Measurements from ENCODE around the gene TRIM14.
"Not testable (repeated sequence)": the region's sequence is repeated elsewhere in the genome, so short reads cannot be mapped to it uniquely, and the experiment has no call there.

TRIM14 gene

DNA sequence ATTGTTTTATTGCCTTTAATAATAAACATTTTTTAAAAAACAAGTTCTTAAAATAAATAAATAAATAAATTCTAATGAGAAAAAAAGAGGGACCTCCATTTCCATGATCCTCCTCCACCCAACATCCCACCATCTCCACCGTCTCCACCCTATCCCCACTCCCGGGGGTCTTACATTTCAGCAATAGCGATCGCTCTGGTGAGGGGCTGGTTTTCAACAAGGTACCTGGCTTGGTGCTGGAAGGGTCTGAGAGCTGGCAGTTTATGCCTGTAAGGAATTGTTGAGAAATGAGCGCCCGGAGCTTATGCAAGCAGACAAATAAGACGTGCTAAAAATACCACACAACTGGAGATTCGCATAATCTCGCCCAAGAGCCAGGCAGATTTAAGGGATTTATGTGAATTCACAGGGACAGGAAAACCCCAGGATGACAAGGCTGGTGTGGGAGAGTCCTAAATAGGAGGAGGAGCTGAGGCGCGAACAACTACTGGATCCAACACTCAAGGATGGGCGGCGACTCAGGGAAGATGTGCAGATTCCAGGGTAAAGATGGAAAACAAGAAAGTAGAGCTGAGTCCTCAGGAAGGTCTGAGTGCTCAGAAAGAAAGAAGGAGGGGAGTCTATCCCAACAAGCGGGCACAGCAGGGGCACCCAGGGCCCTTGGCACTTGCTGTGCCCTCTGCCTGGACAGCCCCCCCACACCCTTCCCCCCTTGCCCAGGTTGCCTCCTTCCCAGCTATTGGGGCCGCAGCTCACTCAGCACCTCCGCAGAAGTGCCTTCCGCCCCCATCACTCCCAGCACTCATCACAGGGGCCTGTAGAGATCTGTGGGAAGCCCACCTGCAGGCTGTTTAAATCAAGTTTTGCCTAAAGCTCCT, 27.0 kb downstream of the TRIM14 start:
- H3K27ac ChIP-seq, result no peak overlapping the region
- TF ChIP-seq, protein P1, sequence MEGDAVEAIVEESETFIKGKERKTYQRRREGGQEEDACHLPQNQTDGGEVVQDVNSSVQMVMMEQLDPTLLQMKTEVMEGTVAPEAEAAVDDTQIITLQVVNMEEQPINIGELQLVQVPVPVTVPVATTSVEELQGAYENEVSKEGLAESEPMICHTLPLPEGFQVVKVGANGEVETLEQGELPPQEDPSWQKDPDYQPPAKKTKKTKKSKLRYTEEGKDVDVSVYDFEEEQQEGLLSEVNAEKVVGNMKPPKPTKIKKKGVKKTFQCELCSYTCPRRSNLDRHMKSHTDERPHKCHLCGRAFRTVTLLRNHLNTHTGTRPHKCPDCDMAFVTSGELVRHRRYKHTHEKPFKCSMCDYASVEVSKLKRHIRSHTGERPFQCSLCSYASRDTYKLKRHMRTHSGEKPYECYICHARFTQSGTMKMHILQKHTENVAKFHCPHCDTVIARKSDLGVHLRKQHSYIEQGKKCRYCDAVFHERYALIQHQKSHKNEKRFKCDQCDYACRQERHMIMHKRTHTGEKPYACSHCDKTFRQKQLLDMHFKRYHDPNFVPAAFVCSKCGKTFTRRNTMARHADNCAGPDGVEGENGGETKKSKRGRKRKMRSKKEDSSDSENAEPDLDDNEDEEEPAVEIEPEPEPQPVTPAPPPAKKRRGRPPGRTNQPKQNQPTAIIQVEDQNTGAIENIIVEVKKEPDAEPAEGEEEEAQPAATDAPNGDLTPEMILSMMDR (conservative IDR thresholded peaks at IDR 0.05), result no peak

DNA sequence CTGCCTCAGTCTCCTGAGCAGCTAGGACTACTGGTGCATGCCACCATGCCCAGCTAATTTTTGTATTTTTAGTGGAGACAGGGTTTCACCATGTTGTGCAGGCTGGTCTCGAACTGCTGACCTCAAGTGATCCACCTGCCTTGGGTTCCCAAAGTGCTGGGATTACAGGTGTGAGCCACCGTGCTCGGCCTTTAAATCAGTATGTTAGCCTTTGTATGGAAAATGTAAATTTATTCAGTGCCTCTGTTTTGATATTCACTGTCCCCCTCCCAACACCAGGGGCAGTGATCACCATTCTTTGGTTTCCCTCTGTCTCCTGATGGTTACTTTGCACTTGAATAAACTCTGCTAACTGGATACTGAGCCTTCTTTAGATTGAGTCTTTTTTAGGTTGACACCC, 28.3 kb downstream of the TRIM14 start:
- H3K27ac ChIP-seq, result not testable (repeated sequence)

DNA sequence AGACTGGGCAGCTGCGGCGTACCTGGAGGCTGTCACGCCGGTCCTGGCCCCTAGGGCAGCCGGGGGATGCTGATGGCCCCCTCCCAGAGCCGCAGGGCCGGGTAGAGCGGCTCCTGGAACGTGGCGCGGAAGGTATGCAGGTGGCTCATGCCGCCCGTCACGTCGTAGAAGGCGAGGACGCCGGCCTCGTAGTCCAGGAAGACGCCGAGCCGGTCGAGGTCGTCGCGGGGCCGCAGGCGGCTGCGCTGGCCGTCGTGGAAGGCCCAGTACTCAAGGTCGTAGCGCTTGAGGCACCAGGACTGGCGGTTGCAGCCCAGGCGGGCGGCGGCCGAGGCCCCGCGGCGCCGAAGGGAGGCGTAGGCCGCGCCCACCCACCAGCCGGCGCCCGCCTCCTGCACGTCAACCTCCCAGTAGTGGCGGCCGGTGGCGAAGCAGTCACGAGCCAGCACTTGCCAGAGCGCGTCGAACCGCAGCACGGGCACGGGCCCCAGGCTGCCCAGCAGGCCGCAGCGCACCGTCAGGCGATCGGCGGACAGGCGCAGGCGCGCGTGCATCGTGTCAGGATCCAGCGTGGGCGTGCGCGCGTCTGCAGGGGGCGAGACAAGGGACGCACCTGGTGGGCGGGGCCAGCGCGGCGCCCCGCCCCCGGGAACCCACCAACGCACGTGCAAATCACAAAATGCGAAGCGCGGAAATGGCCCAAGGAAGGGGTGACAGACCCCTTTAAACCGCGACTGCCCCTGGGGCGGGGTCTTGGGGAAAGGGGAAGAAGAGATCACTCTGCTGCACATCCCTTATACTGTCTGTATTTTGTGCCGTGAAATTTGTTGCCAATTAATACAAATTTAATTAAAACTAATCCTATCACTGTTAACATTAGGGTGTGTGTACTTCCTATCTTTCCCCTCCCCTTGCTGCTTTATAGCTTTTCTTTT, 31.3 kb downstream of the TRIM14 start:
- TF ChIP-seq, protein P1 (conservative IDR thresholded peaks at IDR 0.05), result no peak

DNA sequence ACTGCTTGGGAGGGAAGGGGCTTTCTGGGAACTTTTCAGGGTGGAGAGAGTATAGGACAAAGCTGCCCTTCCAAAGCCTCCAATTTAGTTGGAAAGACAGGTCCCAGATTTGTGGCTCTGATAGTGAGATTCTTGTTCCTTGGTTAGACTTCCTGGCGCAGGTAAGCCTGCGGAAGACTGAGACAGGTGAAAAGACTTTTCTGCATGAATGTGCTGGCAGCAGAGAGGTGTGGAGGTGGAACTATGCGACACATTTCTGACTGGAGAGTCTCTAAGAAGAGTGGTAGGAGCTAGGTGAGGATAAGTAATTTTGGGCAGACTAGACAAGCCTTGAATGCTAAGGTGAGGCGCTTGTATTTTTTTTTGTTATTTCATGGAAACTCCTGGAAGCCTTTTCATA, 32.6 kb downstream of the TRIM14 start:
- TF ChIP-seq, protein P1 (conservative IDR thresholded peaks at IDR 0.05), result no peak
- H3K27ac ChIP-seq, result no peak overlapping the region

More for the DNA sequence above, 31.3 kb downstream of the TRIM14 start:
- no peak overlapping the region for H3K27ac ChIP-seq

DNA sequence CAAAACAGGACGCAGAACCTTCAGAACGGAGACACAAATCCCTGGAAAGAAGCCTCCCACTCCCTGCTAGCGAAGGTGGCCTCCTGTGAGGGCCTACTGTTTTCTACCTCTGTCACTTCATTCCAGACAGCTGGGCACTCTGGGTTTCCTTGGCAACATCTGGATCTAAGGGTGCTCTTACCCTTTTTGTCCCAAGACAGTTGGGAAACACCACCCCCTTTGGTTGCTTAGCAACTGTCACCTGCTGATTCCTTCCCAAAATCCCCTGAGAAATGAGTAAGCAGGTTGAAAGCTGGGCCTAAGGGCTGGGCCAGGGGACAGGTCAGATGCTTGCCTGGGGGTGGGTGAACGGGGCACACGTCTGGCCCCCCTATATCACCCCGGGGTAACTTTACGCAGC, 33.1 kb downstream of the TRIM14 start:
- TF ChIP-seq, protein P1 (conservative IDR thresholded peaks at IDR 0.05), result no peak
- no peak overlapping the region for H3K27ac ChIP-seq

DNA sequence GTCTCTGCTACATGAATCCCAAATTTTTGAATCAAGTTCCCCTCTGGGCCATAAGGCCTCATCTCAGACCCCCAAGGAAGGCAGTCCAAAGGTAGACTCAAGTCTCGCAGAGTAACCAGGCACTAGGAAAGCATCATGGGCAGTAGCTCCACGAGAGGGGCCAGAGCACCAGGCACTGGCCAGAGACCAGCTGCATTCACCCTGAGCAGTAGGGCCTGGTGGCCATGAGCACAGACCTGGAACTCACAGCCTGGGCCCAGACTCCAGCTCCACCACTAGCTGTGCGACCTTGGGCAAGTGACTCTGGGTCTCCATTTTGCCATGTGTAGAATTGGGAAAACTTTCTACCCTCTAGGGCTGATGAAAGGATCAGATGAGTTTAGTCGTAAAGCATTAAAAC, 34.0 kb downstream of the TRIM14 start:
- TF ChIP-seq, protein P1 (conservative IDR thresholded peaks at IDR 0.05), result no peak
- H3K27ac ChIP-seq, result no peak overlapping the region

DNA sequence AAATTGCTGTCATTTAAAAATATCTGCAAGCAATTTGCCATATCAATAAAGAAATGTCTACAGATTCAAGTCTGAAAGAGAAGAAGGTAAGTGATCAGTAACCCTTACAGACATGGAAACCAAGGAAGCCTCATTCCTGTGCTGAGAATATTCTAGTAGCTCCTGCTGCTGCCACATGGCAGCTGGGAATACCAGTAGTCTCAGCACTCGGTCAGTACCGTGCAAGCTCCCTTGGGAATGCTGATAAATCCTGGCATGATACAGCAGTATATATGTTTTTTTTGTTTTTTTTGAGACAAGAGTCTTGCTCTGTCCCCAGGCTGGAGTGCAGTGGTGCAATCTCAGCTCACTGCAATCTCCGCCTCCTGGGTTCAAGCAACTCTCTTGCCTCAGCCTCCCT, 34.6 kb downstream of the TRIM14 start:
- TF ChIP-seq, protein P1 (conservative IDR thresholded peaks at IDR 0.05), result no peak
- peak overlapping the region; percentile 84; the same call in 1 of the 2 replicates for H3K27ac ChIP-seq

All from VCaP (cell line).